H1 (cell line): ENCODE results near the gene EPHA1. TPM values are rescaled to one million over a fixed set of nuclear protein-coding genes. Genes with fewer than 3 reads are reported as not detected.
"Not testable (repeated sequence)": the region's sequence is repeated elsewhere in the genome, so short reads cannot be mapped to it uniquely, and the experiment has no call there.

Source experiments
- CTCF ChIA-PET: fragments of 300-600 bp; sonication (Branson Sonifier 250); formaldehyde crosslinking; loops from one replicate; lab custom pipeline; 2021; ENCODE audit not compliant: partially characterized antibody; lab: Charles Lee
- POLR2A ChIA-PET: fragments of 300-600 bp; sonication (Branson Sonifier 250); formaldehyde crosslinking; loops from one replicate; lab custom pipeline; 2021; ENCODE audit warnings: inconsistent platforms; ENCODE audit not compliant: partially characterized antibody; lab: Charles Lee
- DNase-seq, 2 experiments: peaks; one replicate each; pipeline versions ENCODE4 v3.0.0 to v3.0.0-alpha.2; 2010 to 2022; ENCODE audit warnings: low spot score in 2 of 2, low read depth in 1 of 2, mixed read lengths in 1 of 2
- FAIRE-seq: peaks from 2 replicates; lab custom pipeline; 2011; peaks lifted over from hg19 to GRCh38; lab: Jason Lieb, UNC
- H2AFZ ChIP-seq: 2 replicates; pipeline ENCODE4 v1.8.1; 2012; ENCODE audit warnings: low read length, inconsistent platforms
- H2AK5ac ChIP-seq: 2 replicates; pipeline ENCODE4 v1.6.1; 2013; ENCODE audit warnings: low read depth, low read length
- H2BK120ac ChIP-seq: replicated peaks from 2 replicates; pipeline ENCODE3; 2013; ENCODE audit warnings: low read depth, low read length, inconsistent platforms
- H2BK12ac ChIP-seq: 2 replicates; pipeline ENCODE4 v1.6.1; 2013; ENCODE audit warnings: low read depth, low read length
- H2BK15ac ChIP-seq: 2 replicates; pipeline ENCODE4 v1.6.1; 2013; ENCODE audit warnings: low read length
- H2BK20ac ChIP-seq: 2 replicates; pipeline ENCODE4 v1.6.1; 2013; ENCODE audit warnings: low read length
- H2BK5ac ChIP-seq: 2 replicates; pipeline ENCODE4 v1.6.1; 2013; ENCODE audit warnings: low read depth, low read length
- H3K14ac ChIP-seq: 2 replicates; pipeline ENCODE4 v1.6.1; 2013; ENCODE audit warnings: inconsistent platforms; ENCODE audit not compliant: insufficient read length
- H3K18ac ChIP-seq: 2 replicates; pipeline ENCODE4 v1.6.1; 2013; ENCODE audit warnings: low read length; ENCODE audit errors: extremely low read depth
- H3K23ac ChIP-seq: 2 replicates; pipeline ENCODE4 v1.6.1; 2013; ENCODE audit warnings: inconsistent platforms; ENCODE audit not compliant: insufficient read length
- H3K23me2 ChIP-seq: 2 replicates; pipeline ENCODE4 v1.6.1; 2013; ENCODE audit warnings: low read depth, low read length
- H3K27ac ChIP-seq: 2 replicates; pipeline ENCODE4 v1.6.1; 2011; ENCODE audit warnings: low read depth, low read length, inconsistent platforms
- H3K27me3 ChIP-seq, 4 experiments: replicated peaks in 1 of 4; 1 replicate in 1 of 4; 2 replicates in 3 of 4; pipeline versions ENCODE4 v1.6.1 to v1.8.1; 2011 to 2013; ENCODE audit warnings: low read length in 3 of 4, mild to moderate bottlenecking in 3 of 4, inconsistent platforms in 2 of 4, mixed read lengths in 2 of 4, moderate library complexity in 1 of 4; ENCODE audit not compliant: control insufficient read depth in 3 of 4, insufficient read depth in 3 of 4; ENCODE audit errors: extremely low read depth in 1 of 4
- H3K36me3 ChIP-seq, 4 experiments: 2 replicates each; pipeline versions ENCODE4 v1.6.1 to v1.8.1; 2011 to 2013; ENCODE audit warnings: mild to moderate bottlenecking in 4 of 4, low read length in 3 of 4, moderate library complexity in 2 of 4, control low read depth in 1 of 4, inconsistent platforms in 1 of 4; ENCODE audit not compliant: insufficient read depth in 4 of 4, control insufficient read depth in 2 of 4
- H3K4ac ChIP-seq: replicated peaks from 2 replicates; pipeline ENCODE3; 2013; ENCODE audit warnings: low read length, low read depth, mixed read lengths, inconsistent platforms; ENCODE audit not compliant: insufficient read length
- H3K4me1 ChIP-seq, 4 experiments: replicated peaks in 1 of 4; 1 replicate in 1 of 4; 2 replicates in 3 of 4; pipeline versions ENCODE4 v1.6.1 to v1.8.1; 2011 to 2013; ENCODE audit warnings: low read length in 3 of 4, inconsistent platforms in 2 of 4, mixed read lengths in 1 of 4; ENCODE audit not compliant: insufficient read depth in 4 of 4, control insufficient read depth in 3 of 4
- H3K4me2 ChIP-seq, 2 experiments: 2 replicates each; pipeline versions ENCODE4 v1.6.1 to v1.8.1; 2011 to 2013; ENCODE audit warnings: low read depth in 2 of 2, low read length in 2 of 2, control low read depth in 1 of 2, inconsistent platforms in 1 of 2, mild to moderate bottlenecking in 1 of 2; ENCODE audit not compliant: insufficient read depth in 1 of 2
- H3K4me3 ChIP-seq, 4 experiments: fragments of 200-600, 300-600 bp in 1 of 4; sonication (generic), shearing (Covaris generic), sonication (Bioruptor Twin) in 1 of 4; 2 replicates each; pipeline versions ENCODE4 v1.5.1 to v1.8.1; 2011 to 2016; ENCODE audit warnings: low read length in 4 of 4, low read depth in 3 of 4, control low read depth in 2 of 4, inconsistent platforms in 2 of 4, mild to moderate bottlenecking in 2 of 4, mixed read lengths in 1 of 4, moderate library complexity in 1 of 4; ENCODE audit not compliant: insufficient read depth in 2 of 4; ENCODE audit errors: extremely low read depth in 1 of 4
- H3K56ac ChIP-seq: replicated peaks from 2 replicates; pipeline ENCODE3; 2013; ENCODE audit warnings: low read depth, mild to moderate bottlenecking, mixed read lengths, low read length, inconsistent platforms; ENCODE audit not compliant: insufficient read length
- H3K79me1 ChIP-seq: 2 replicates; pipeline ENCODE4 v1.6.1; 2013; ENCODE audit warnings: low read depth, low read length, control low read depth
- H3K79me2 ChIP-seq, 2 experiments: 2 replicates each; pipeline versions ENCODE4 v1.6.1 to v1.8.1; 2012 to 2013; ENCODE audit warnings: low read length in 2 of 2, mild to moderate bottlenecking in 2 of 2, inconsistent platforms in 1 of 2; ENCODE audit not compliant: insufficient read depth in 2 of 2, control insufficient read depth in 1 of 2
- H3K9ac ChIP-seq, 4 experiments: replicated peaks in 1 of 4; 1 replicate in 1 of 4; 2 replicates in 3 of 4; pipeline versions ENCODE4 v1.6.1 to v1.8.1; 2011 to 2013; ENCODE audit warnings: low read depth in 3 of 4, low read length in 3 of 4, control low read depth in 2 of 4, mild to moderate bottlenecking in 2 of 4, moderate library complexity in 2 of 4, inconsistent platforms in 1 of 4; ENCODE audit errors: extremely low read depth in 1 of 4
- H3K9me3 ChIP-seq, 2 experiments: 2 replicates each; pipeline versions ENCODE4 v1.6.1 to v1.8.1; 2012 to 2013; ENCODE audit warnings: mild to moderate bottlenecking in 2 of 2, moderate library complexity in 2 of 2, control low read depth in 1 of 2, inconsistent platforms in 1 of 2, low read depth in 1 of 2, low read length in 1 of 2, mixed read lengths in 1 of 2; ENCODE audit not compliant: insufficient read depth in 2 of 2
- H4K20me1 ChIP-seq, 2 experiments: replicated peaks in 1 of 2; 2 replicates each; pipeline versions ENCODE3 to v1.8.1; 2011 to 2013; ENCODE audit warnings: inconsistent platforms in 2 of 2, low read length in 2 of 2, mild to moderate bottlenecking in 1 of 2; ENCODE audit not compliant: insufficient read depth in 2 of 2, control insufficient read depth in 1 of 2
- H4K5ac ChIP-seq: 2 replicates; pipeline ENCODE4 v1.6.1; 2013; ENCODE audit warnings: low read length, low read depth, mixed read lengths, inconsistent platforms; ENCODE audit not compliant: insufficient read length
- H4K8ac ChIP-seq: 2 replicates; pipeline ENCODE4 v1.8.0; 2013; ENCODE audit warnings: mild to moderate bottlenecking, moderate library complexity, low read length, inconsistent platforms; ENCODE audit not compliant: insufficient read depth; ENCODE audit errors: extremely low read depth
- H4K91ac ChIP-seq: replicated peaks from 2 replicates; pipeline ENCODE3; 2013; ENCODE audit warnings: low read length, mixed read lengths, inconsistent platforms; ENCODE audit not compliant: insufficient read length
- WGBS, 2 experiments: shearing (Covaris generic) in 1 of 2; methylation state at CpG; one replicate each; pipeline versions ENCODE4 v1.1.6 to v1.1.7; 2013 to 2015; ENCODE audit warnings: low lambda C conversion rate in 2 of 2, mixed read lengths in 2 of 2, inconsistent platforms in 1 of 2, low coverage in 1 of 2, missing lambda C conversion rate in 1 of 2; ENCODE audit not compliant: insufficient replicate concordance in 2 of 2, insufficient coverage in 1 of 2, insufficient read length in 1 of 2; ENCODE audit errors: extremely low coverage in 1 of 2, missing lambda C conversion rate in 1 of 2; 5-methylcytosine and 5-hydroxymethylcytosine counted together
- polyA plus RNA-seq, 7 experiments: library from polyadenylated mRNA; depleted of rRNA in 3 of 7; stranded (reverse) in 5 of 7; unstranded in 2 of 7; fragments of >200 nt in 5 of 7; fragments of 200-250 nt in 2 of 7; gene quantifications; 1 replicate in 5 of 7; 2 replicates in 1 of 7; 4 replicates in 1 of 7; pipeline versions ENCODE4 v1.2.1 to v1.2.3, GENCODE V29; 2011 to 2013; ENCODE audit warnings: missing spikeins in 2 of 7, mixed read lengths in 2 of 7
- total RNA-seq: library from RNA; stranded (reverse); fragmentation: NEBNext Ultra II Directional; extraction: Animal tissue kit (Norgen Biotek cat#: 25700); gene quantifications from 2 replicates; pipeline ENCODE4 v1.2.1, GENCODE V29; 2021

The EPHA1 gene
- total and polyA plus RNA-seq, 2 of the 8 experiments (the other 6 are each of a cell fraction or from before 2014, with no cell fraction given) = 86.5 to 133 TPM

- not testable (repeated sequence) for H2BK120ac ChIP-seq, DNase-seq, H2BK20ac ChIP-seq, H2AFZ ChIP-seq, H3K23ac ChIP-seq, FAIRE-seq, H2AK5ac ChIP-seq, H4K5ac ChIP-seq, H3K4me1 ChIP-seq, H3K79me1 ChIP-seq, H4K8ac ChIP-seq, H3K23me2 ChIP-seq, H3K4me3 ChIP-seq, H3K56ac ChIP-seq, H2BK12ac ChIP-seq, H3K9me3 ChIP-seq, H3K18ac ChIP-seq, H4K91ac ChIP-seq, H3K27ac ChIP-seq, H3K9ac ChIP-seq, H3K4me2 ChIP-seq, H3K79me2 ChIP-seq, H2BK15ac ChIP-seq, H3K14ac ChIP-seq, H2BK5ac ChIP-seq, H3K27me3 ChIP-seq, H3K4ac ChIP-seq
- ChIA-PET POLR2A (interaction anchor here (0.7 to 25.2 kb wide), 10 partner anchors 11 to 103 kb away, joined by 3 to 518 read pairs (median 8); partner anchors contain the start of genes EPHA1, FAM131B and ZYX), CTCF (interaction anchor here (0.5 to 23.5 kb wide), 10 partner anchors 14 to 762 kb away, joined by 3 to 359 read pairs (median 4); partner anchors contain the start of genes CASP2, EPHA1 and ZYX)
- H3K36me3 ChIP-seq = peaks cover 37 to 92% (median 81%) of the 10 kb centered on the region in 4 experiments
- whole genome bisulfite sequencing, 2 experiments = 94% methylated on average over 8 of the region's 8 CpGs; no CpG with 5 or more reads in 1 of the 2 experiments
- H4K20me1 ChIP-seq = peaks cover 34 to 48% of the 10 kb centered on the region in 2 experiments
Measured at GRCh38 chr7:143392427-143392826, 16.2 kb downstream of the EPHA1 start.
